ENCODE data around the gene GOLM1.

- no peak for TF ChIP-seq RAD21 (IDR thresholded peaks at IDR 0.05; ENCODE audit: low read depth)
- TF ChIP-seq FOXM1 (IDR thresholded peaks at IDR 0.05; ENCODE audit: borderline replicate concordance, low read depth) = no peak
- TF ChIP-seq MAX (IDR thresholded peaks at IDR 0.05) = no peak
- TF ChIP-seq CREB1 (IDR thresholded peaks at IDR 0.05; ENCODE audit: low read depth) = no peak
- TF ChIP-seq USF1 (IDR thresholded peaks at IDR 0.05) = no peak
These were observed 26.9 kb downstream of the GOLM1 start for GRCh38 chr9:86072394-86072877.

Measured in Ishikawa (cell line).